Measurements from ENCODE around the gene CDC42EP2.

Gene CDC42EP2

DNA sequence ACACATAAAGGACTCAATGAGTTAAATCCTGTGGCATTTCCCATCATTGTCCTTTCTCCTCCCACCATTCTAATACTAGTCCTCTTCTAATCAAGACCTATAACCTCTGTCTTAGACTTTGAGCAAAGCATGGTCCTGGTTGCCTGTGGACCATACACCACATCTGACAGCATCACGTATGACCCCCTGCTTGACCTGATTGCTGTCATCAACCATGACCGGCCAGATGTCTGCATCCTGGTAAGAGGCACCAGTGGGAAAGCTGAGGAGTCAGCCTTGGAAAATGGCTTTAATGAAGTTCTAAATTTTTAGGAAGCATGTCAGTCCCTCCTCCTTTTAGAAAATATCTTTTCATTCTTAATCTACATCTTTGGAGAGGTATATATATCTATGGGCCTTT is 27.1 kb upstream of the CDC42EP2 start:
- Histone ChIP-seq H3K4me1 (ENCODE audit: control insufficient read depth in 1 of 2, insufficient read depth in 1 of 2, low read depth in 1 of 2, low read length in 1 of 2) (peaks cover 40% of the 10 kb centered on the region in 2 experiments), H3K27me3 (no peaks in the 10 kb centered on the region), H3K4me3 (ENCODE audit: low read depth in 1 of 2, low read length in 1 of 2) (no peak overlapping the region), H3K27ac (peak overlapping the region; percentile 18), H3K36me3 (peaks cover 3% of the 10 kb centered on the region), H3K9me3 (no peaks in the 10 kb centered on the region)
- TF ChIP-seq, protein P1, sequence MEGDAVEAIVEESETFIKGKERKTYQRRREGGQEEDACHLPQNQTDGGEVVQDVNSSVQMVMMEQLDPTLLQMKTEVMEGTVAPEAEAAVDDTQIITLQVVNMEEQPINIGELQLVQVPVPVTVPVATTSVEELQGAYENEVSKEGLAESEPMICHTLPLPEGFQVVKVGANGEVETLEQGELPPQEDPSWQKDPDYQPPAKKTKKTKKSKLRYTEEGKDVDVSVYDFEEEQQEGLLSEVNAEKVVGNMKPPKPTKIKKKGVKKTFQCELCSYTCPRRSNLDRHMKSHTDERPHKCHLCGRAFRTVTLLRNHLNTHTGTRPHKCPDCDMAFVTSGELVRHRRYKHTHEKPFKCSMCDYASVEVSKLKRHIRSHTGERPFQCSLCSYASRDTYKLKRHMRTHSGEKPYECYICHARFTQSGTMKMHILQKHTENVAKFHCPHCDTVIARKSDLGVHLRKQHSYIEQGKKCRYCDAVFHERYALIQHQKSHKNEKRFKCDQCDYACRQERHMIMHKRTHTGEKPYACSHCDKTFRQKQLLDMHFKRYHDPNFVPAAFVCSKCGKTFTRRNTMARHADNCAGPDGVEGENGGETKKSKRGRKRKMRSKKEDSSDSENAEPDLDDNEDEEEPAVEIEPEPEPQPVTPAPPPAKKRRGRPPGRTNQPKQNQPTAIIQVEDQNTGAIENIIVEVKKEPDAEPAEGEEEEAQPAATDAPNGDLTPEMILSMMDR (IDR thresholded peaks at IDR 0.05), result no peak

DNA sequence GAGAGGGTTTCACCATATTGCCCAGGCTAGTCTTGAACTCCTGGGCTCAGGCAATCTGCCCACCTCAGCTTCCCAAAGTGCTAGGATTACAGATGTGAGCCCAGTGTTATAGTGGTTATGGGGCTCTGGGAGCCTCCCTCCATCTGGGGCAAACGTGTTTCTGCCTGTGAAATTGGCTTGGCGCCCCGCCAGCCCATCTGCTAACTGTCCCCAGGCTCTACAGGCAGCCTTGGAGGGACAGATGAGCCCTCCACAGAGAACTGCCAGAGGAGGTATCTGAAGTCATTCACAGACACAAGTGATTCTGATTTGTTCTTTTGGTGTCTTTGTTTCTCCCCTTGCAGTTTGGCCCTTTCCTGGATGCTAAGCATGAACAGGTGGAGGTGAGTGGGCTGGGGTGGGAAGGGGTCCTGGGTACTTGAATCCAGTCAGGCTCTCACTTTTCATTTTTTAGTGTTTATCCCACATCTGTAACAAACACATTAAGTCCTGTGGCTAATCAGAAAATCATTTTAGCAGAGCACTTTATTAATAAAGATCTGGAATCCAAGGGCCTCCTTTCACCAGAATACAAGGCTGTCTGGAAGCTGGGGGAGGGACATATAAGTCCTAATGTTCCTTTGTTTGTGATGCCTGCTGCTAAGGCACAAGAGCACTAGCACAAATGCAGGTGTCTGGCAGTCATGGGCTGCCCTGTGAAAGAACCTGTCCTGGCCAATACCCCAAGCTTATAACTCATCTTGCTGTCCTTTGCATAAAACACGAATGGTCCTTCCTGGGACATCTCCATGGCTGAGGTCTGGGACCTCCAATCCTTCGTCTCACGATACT is 25.7 kb upstream of the CDC42EP2 start:
- Histone ChIP-seq H3K9me3 (no peaks in the 10 kb centered on the region), H3K4me3 (ENCODE audit: low read depth in 1 of 2, low read length in 1 of 2) (peak overlapping the region in 1 of 2 experiments; percentile 48), H3K27ac (peak overlapping the region; percentile 95), H3K27me3 (no peaks in the 10 kb centered on the region), H3K4me1 (ENCODE audit: control insufficient read depth in 1 of 2, insufficient read depth in 1 of 2, low read depth in 1 of 2, low read length in 1 of 2) (peaks cover 48% of the 10 kb centered on the region in 2 experiments), H3K36me3 (peaks cover under 1% of the 10 kb centered on the region)
- TF ChIP-seq, protein P1 (IDR thresholded peaks at IDR 0.05), result no peak

DNA sequence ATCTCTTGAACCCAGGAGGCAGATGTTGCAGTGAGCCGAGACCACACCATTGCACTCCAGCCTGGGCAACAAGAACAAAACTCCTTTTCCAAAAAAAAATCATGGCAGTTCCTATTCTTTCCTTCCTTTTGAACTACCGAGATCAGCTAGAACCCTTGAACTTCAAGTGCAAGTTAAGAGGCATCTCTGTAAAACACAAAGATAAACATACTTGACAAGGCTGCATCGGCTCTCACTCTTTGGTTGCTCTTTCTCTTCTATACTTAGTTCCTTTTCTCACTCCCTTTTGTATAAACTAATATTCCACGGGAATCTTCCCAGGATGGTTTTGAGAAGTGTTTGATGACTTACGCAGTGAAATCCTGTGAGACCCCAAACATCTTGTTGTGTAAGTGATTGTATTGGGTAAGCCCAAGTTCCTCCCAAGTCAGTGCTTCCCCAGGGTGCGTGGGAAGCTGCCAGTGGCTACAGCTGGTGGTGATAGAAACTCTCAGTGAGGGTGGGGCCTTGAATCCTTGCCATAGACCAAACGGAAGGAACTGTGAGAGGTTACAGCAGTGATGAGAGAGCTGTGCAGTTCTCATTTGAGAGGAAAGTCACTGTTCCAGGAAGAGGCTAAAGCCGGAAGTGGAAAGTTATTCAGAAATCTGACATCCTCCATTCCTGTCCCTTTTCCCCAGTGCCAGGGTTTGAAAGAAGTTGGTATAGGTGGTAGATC is 24.1 kb upstream of the CDC42EP2 start:
- Histone ChIP-seq H3K27me3 (no peaks in the 10 kb centered on the region), H3K4me3 (ENCODE audit: low read depth in 1 of 2, low read length in 1 of 2) (peak overlapping the region; percentile 48), H3K27ac (peak overlapping the region; percentile 95), H3K4me1 (ENCODE audit: control insufficient read depth in 1 of 2, insufficient read depth in 1 of 2, low read depth in 1 of 2, low read length in 1 of 2) (peaks cover 48% of the 10 kb centered on the region in 2 experiments), H3K9me3 (no peaks in the 10 kb centered on the region), H3K36me3 (peaks cover 17% of the 10 kb centered on the region)
- TF ChIP-seq, protein P1 (IDR thresholded peaks at IDR 0.05), result no peak

- TF ChIP-seq, protein P1 (IDR thresholded peaks at IDR 0.05), result no peak
- Histone ChIP-seq H3K9me3 (no peaks in the 10 kb centered on the region), H3K36me3 (peaks cover 27% of the 10 kb centered on the region), H3K27ac (peak overlapping the region; percentile 95), H3K27me3 (no peaks in the 10 kb centered on the region), H3K4me3 (ENCODE audit: low read depth in 1 of 2, low read length in 1 of 2) (peak overlapping the region; percentile 48), H3K4me1 (ENCODE audit: control insufficient read depth in 1 of 2, insufficient read depth in 1 of 2, low read depth in 1 of 2, low read length in 1 of 2) (peaks cover 48% of the 10 kb centered on the region in 2 experiments)
These were observed 23.1 kb upstream of the CDC42EP2 start for GRCh38 chr11:65291613-65292012.

DNA sequence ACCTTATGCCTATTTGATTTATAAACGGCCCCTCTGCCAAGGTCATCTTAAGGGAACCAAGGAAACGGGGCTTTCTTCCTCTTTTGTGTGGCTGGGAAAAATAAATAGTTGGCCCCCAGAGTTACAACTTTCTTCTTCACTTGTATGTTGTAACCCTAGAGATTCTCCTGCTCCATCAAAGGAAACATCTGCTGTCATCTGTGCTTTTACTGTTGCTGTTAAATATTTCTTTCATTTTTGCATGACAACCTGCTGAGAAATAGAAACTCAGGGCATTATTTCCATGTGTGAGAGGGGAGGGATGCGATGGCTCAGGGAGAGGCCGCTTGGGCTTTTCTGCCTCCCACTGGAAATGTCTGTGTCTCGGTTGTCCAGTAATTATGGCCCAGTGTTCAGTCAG is 21.8 kb upstream of the CDC42EP2 start:
- H3K36me3 ChIP-seq, result peaks cover 35% of the 10 kb centered on the region
- peaks cover 48% of the 10 kb centered on the region in 2 experiments for H3K4me1 ChIP-seq (ENCODE audit: control insufficient read depth in 1 of 2, insufficient read depth in 1 of 2, low read depth in 1 of 2, low read length in 1 of 2)
- peak overlapping the region in 1 of 2 experiments; percentile 48 for H3K4me3 ChIP-seq (ENCODE audit: low read depth in 1 of 2, low read length in 1 of 2)
- no peaks in the 10 kb centered on the region for H3K27me3 ChIP-seq
- TF ChIP-seq, protein P1 (IDR thresholded peaks at IDR 0.05), result no peak
- peak overlapping the region; percentile 95 for H3K27ac ChIP-seq
- H3K9me3 ChIP-seq, result no peaks in the 10 kb centered on the region

Data from neutrophil (primary cell).